OCI-LY1 (cell line): ENCODE data around the gene KLK7.

Experiments used
- CTCF ChIP-seq: fragments of 200-600 bp; sonication (generic), shearing (Covaris generic); IDR thresholded peaks from 2 replicates; pipeline ENCODE4 v1.5.1; 2017; ENCODE audit warnings: mild to moderate bottlenecking, antibody characterized with exemption, low read length, moderate library complexity, mixed read lengths
- EZH2 ChIP-seq: fragments of 200-600 bp; sonication (generic), shearing (Covaris generic); IDR thresholded peaks from 2 replicates; pipeline ENCODE4 v1.8.0; 2017; ENCODE audit warnings: borderline replicate concordance, mixed run types, mild to moderate bottlenecking, antibody characterized with exemption, low read length, moderate library complexity, mixed read lengths

- TF ChIP-seq CTCF (no peak), EZH2 (no peak)
These were observed 47.6 kb upstream of the KLK7 start for GRCh38 chr19:51031220-51031879.
